NCI-H748 treated with DMSO at 0.1 percent for 48 hours (cell line): ENCODE data around the gene KRT78.

Experiments used
- DNase-seq: peaks from one replicate; lab custom pipeline; 2025; lab: John Stamatoyannopoulos, UW

Gene KRT78

GRCh38 chr12:52824741-52825410 is 23.9 kb downstream of the KRT78 start:
- DNase-seq = no peak

DNA sequence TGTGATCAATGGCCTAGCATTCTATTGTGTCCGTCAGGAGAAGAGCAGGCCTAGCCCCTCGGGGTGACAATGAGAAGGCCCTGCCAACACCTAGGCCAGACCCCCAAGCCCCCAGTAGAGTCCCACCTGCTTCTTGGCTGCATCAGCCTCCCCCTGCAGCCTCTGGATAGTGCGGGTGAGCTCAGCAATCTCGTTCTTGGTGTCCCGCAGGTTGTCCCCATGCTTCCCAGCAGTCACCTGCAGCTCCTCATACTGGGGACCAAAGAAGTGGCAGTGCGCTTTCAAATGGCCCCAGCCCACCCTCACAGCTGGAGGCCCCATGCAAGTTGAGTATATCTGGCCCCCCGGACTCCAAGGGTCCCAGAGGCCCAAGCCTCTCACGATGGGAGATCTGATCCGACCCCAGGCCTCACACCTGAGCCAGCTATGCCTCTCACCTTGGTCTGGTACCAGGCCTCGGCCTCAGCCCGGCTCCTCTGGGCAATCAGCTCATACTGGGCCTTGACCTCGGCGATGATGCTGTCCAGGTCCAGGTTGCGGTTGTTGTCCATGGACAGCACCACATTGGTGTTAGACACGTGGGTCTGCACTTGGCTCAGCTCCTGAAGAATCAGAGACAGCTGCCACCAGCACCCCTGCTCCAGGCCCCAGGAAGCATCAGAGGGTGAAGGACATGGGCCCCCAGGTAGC is 24.9 kb downstream of the KRT78 start:
- no peak for DNase-seq

DNA sequence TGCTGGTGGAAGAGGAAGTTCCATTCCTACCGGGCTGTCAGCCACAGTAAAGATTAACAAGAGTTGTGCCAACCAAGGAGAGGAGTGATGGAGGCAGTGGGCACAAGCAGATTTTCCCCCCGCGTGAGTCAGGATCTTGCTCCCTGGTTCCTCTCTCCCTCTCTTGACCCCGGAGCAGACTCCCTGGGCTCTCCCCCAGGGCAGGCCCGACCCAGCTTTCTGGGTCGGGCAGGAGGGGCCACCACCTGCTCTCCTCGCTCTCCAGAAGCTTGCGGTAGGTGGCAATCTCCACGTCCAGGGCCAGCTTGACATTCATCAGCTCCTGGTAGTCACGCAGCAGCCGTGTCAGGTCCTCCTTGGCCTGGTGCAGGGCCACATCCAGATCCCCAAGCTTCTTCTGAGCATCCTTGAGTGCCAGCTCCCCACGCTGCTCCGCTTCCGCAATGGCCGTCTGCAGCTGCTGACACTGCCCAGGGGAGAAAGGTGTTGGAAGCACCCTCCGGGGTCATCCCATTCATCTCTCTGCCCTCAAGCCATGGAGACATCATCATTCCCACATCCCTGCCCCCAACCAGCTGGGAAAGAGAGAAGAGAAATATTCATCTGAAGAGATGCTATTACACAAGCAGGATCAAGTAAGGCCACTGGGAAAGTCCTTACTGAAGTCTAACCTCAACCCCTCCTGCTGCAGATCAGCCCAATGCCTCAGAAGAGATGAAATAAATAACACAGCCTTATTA is 25.9 kb downstream of the KRT78 start:
- no peak for DNase-seq

DNA sequence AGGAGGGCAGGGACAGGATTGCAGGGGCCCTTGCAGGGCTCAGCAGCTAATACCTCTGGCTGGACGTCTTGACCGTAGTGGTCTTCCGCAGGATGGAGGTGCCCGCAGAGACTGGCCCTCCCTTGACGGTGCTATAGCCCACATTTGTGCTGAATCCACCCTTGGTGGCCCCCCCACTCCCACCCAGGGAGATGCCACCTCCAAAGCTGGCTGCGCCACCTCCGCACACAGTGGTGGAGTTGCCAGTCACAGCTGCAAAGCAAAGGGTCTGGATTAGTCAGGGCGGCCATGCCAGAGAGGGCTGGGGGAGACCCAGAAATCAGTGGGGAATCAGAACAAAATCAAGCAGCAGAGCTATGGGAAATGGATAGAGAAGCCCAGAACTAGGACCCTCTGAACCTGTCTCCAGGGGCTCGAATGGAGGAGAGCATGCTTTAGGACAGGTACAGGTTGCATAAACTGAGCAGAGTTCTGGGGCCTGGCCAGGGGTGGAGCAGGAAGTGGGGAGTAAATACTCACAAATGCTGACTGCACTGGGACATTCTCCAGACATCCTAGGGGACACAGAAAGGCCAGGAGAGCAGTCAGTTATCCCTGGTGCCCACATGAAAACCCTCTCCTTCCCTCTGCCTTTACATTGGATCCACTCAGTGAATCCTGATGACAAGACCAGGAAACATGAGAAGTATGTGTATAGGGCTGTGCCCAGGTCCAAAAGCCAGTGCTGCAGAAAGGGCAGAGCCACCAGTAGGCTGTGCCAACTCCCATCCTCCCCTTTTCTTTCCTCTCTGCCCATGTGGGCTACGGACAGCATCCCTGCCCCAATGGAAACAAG is 26.8 kb downstream of the KRT78 start:
- no peak for DNase-seq

GRCh38 chr12:52821071-52821730 is 27.6 kb downstream of the KRT78 start:
- DNase-seq = no peak

GRCh38 chr12:52820521-52820920 is 28.3 kb downstream of the KRT78 start:
- no peak for DNase-seq

- DNase-seq = no peak
Observed at GRCh38 chr12:52819731-52820510, 28.9 kb downstream of the KRT78 start.

- DNase-seq = no peak
Observed at GRCh38 chr12:52818887-52819420, 29.8 kb downstream of the KRT78 start.

DNA sequence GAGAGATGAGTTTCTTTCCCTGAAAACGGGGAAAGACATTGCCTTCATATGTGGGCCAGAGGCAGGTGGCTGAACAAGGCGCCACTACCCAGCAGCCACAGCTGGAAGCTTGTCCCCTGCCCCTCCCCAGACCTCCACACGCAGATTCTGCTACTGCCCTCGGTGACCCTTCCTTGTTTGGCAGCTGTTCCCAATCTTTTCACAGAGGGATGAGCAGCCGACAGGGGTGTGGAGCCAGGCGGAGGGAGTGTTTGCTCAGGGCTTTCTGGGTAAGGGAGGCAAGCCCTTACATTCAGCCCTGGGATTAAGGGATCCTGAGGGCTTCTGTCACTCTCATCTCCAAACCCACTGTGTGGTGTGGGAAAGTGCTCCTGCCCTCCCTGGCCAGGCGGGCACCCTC is 30.4 kb downstream of the KRT78 start:
- DNase-seq = peak; percentile 24

DNA sequence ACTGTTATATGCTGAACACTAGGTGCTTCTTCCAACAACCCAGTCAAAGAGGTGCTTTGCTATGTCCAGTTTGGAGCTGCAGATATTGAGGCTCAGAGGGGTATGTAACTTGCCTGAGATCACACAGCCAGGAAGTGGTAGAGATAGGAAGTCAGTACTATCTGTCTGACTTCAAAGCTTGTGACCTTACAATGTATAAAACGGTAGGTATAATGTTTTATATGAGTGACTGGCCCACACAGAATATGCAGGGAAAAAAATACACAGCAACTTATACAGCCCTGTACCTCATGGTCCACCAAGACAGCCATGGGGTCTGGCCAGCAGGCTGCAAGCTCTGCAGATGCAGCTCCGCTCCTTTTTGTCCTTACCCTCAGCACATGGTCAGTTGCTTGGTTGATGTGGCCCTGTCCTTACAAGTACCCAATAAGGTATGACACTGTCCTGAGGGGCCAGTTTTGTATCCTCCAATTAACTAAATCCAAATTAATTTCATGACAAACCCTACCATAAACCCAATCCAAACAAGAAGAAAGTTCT is 31.0 kb downstream of the KRT78 start:
- no peak for DNase-seq

DNA sequence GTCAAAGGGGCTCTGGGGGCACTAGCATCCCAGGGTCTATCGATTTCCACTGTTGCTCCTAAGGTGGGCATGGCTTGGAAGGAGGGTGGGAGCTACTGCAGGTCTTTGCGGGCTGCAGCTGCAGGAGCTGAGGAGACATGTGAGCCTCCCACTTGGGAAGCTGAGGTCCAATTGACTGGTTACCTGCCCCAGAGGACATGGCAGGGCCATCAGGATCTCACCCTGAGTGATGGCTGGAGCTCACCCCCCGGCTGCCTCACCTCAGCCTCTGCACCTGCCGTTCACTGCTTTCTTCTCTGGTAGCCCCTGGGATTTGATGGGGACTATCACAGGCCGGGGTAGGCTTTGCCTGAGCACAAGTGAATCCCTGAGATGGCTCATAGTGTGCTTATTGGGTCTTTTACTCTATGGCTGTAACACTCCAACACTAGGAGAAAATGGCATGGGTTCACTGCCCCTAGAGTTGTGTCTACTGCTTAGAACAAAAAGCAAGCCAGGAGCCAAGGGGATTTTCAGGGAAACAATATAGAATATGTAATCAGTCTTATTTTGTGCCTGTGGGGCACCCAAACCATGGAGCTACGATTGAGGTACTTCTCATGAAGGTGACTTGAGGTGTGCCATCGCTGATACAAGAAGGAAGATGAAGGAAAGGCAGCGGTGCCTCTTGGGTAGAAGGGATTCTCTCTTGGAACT is 31.6 kb downstream of the KRT78 start:
- DNase-seq = no peak

DNA sequence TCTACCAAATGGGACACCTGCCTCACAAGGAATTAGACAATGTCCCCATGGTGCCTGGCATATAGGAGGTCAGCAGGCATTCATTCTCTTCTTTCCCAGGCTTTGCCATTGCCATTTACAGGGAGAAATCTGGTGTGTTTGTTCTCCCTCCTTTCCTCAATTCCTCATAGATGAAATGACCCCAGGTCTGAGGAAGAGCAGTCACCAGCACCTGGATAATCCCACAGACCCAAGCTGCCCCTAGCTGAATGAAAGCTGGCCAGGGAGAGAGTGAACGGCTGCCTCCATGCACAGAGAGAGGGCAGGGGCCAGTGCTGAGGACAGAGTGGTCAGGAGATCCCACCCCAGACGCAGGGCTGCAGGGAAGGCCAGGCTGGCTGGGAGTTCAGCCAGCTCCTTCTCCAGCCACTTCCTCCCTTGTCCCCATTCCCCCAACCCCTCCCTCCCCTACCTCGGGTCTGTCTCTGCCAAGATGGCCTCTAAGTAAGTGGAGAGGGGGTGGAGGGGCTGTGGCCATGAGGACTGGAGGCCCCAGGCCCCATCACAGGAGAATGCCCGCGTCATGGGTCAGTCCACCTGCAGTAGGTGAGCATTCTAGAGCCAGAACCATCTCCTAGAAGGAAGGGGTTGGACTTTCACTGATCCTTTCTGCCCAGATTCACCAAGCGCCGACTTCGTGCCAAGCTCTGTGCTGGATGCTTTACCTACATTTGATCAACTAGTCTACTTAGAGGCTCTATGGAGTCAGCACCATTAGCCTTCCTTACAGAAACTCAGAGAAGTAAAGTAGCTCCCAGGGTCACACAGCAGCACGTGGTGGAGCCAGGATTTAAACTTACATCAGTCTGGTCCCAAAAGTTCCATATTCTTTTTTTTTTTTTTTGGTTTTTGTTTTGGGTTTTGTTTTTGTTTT is 32.9 kb downstream of the KRT78 start:
- DNase-seq = no peak

- no peak for DNase-seq
Observed at GRCh38 chr12:52815161-52815560, 33.6 kb downstream of the KRT78 start.

DNA sequence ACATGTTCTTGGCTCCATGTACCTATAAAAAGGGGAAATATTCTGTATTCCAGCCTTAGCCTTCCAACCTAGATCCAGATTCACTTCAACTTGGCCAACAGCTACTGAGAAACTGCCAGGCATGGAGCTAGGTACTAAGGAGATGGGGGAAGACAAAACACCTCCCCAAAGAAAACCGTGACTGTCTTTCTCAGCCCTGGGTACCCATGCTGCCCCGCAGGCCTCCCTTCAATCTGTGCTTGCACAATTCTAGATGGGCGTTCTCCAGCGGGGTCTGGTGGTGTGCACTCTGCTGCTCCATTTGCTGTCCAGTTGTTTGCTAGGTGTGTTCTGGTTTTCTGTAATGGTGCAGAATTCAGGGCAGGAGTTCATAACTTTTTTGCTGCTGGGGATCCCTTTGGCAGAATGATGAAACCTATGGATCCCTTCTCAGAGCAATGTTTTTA is 34.1 kb downstream of the KRT78 start:
- no peak for DNase-seq

DNA sequence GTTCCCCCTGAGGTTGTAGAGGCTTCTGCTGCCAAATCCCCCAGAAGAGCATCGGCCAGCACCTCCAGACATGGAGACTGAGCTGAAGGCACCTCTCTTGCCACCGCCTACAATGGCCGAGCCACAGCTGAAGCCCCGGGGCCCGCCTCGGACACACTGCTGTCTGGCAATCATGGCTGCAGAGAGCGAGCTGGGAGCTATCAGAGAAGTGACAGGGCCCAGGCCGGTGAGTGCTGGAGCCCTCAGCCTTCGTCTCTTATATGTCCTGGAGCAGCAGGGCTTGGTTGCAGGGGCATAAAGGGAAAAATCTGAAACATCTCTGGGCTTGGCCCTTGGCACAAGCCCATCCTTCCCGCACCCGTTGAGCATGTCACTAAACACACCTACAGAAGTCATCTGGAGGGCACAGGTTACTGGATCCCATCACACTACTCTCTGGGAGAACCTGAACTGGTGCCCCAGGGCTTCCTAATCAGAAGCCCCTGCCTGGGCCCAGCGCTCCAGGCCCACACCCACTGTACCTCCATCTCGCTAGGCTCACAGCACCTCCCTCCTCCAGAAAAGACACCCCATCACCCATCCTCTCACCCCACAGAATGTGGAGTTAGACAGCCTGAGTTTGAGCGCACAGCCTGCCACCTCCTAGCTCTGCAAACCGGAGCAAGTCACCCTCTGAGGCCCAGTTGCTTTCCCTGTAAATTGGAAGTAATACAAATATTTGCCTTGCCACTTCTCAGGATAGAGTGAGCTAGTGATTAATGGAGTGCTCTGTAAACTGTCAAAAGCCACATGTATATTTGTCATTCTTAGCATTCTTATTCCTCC is 34.7 kb downstream of the KRT78 start, which contains the start of gene KRT4:
TSS of gene KRT4 (minus strand) at position 232 of the 825 bp plus-strand sequence. CDS start at position 174, 58 bp downstream.
- peak; percentile 37 for DNase-seq

DNA sequence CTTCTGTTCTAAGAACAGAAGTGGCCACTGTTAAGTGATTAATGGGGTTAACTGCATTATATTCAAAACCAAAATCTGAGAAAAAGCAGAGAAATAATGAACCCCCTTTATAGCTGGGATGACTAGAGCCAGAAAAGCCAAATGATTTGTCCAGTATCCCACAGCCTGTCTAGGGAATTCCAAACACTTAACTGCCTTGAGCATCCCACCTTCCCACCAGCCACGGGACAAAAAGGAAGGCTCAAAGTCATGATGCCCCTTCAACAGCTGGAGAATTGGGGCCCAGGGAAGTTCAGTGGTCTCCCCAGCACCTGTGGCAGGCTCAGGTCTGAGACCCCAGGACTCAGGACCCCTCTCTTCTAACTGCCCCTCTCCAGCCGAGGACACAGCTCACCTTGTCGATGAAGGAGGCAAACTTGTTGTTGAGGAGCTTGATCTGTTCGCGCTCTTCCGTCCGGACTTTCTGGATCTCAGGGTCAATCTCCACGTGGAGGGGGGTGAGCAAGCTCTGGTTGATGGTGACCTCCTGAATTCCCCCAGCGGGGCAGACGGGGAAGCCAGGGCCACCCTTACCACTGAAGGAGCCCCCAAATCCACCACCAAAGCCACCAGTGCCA is 35.5 kb downstream of the KRT78 start:
- no peak for DNase-seq

DNA sequence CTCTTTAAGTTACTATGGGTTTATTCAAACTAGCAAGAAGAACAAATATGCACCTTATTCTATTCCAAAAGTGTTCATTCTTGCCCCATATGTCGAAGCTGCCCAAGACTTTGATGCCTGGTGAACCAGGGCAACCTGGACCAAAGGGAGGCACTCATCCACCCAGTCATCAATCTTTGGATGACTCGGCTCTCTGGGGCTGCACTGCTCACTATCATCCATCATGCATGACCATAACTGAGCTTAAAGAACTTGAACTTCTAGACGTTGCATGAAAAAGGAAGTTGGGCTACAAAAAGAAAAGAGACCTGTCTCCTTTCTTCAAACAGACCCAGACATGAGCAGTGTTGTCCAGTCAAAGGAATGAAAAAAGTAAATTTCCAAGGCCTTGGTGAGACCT is 36.0 kb downstream of the KRT78 start:
- no peak for DNase-seq
